GM20431 (cell line): ENCODE measurements around the gene GPR137C.

Experiments
- in situ Hi-C: fragments of 300-500 bp; cut with MseI, MboI; formaldehyde crosslinking; loops from one replicate; pipeline ENCODE4 v1.15.0; 2020; ENCODE audit warnings: low sequenced_read_pairs; ENCODE audit not compliant: unreplicated experiment

The GPR137C gene

GRCh38 chr14:52656905-52657304 lies 104.3 kb downstream of the GPR137C start:
- in situ Hi-C loops, result no loop called here

GRCh38 chr14:52660325-52660724 lies 107.7 kb downstream of the GPR137C start:
- in situ Hi-C loops, result no loop called here

GRCh38 chr14:52660832-52661231 lies 108.2 kb downstream of the GPR137C start:
- in situ Hi-C loops, result no loop called here

GRCh38 chr14:52661314-52661713 lies 108.7 kb downstream of the GPR137C start:
- in situ Hi-C loops, result no loop called here

GRCh38 chr14:52663850-52664249 lies 111.2 kb downstream of the GPR137C start:
- in situ Hi-C loops, result no loop called here

- in situ Hi-C loops, result no loop called here
Measured at GRCh38 chr14:52678591-52678990, 126.0 kb downstream of the GPR137C start.

GRCh38 chr14:52683985-52684520 lies 131.4 kb downstream of the GPR137C start:
- in situ Hi-C loops, result no loop called here

- in situ Hi-C loops, result no loop called here
Measured at GRCh38 chr14:52686176-52686575, 133.5 kb downstream of the GPR137C start.
